Stimulated activated CD8-positive, alpha-beta memory T cell treated with anti-CD3 and anti-CD28 coated beads, Interleukin-4, amount 100 ng/mL, for 48 hours (primary cell): ENCODE measurements around the gene TMC3.

Experiments
- DNase-seq: peaks from one replicate; pipeline ENCODE4 v3.0.0-alpha.2; 2020

Gene TMC3

DNA sequence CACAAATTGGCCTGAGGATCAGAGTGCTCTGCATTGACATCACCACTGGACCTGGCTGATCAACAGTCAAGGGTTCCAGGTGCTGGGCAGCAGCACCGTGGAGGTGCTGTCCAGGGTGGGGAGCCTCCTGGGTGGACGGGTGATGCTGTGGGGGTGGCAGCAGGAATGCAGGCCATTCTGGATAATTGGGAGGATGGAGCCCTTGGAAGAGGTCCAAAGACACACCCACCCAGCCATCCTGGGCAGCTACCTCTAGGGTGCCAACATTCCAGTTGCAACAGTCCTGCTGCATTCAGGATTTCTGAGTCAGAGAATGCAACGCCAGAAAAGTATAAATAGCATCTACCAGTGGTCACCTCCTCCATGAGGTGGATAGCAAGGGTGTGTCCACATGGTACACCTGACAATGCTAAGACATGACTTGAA lies 76.9 kb downstream of the TMC3 start:
- no peak for DNase-seq

DNA sequence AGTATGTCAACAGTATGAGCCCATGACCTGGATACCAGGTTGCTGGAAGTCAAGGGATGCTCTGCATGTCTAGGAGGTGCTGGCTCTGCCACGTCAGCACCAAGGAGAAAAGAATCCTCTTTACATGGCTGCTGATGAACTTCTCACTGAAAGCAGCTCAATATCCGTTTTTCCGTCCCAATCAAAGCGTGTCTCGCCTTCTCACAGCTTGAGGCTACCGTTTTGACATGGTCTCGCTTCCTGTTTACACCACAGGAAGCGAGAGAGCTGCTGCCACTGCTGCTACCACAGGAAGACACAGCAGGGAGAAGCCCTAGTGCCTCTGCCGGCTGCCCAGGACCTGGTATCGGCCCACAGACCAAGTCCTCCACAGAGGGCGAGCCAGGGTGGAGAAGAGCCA lies 77.3 kb downstream of the TMC3 start:
- DNase-seq = peak; percentile 77

DNA sequence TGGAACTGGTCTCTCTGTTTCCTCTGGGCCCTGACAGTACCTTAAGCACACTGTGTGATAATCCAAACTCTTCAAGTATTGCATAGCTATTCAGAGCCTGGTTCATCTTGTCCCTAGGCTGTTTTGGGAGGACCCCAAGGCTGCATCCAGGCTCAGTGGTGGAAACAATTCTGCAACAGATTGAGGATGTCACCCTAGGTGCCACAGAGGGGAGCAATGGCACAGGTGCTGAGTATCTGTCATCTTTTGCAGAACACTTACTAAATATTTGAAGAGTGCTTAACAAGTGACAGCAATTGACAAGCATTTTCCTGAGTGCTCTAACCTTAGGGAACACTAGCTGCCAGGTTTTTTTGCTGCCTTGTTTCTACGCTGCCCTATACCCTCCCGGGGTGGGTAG lies 77.8 kb downstream of the TMC3 start:
- no peak for DNase-seq

DNA sequence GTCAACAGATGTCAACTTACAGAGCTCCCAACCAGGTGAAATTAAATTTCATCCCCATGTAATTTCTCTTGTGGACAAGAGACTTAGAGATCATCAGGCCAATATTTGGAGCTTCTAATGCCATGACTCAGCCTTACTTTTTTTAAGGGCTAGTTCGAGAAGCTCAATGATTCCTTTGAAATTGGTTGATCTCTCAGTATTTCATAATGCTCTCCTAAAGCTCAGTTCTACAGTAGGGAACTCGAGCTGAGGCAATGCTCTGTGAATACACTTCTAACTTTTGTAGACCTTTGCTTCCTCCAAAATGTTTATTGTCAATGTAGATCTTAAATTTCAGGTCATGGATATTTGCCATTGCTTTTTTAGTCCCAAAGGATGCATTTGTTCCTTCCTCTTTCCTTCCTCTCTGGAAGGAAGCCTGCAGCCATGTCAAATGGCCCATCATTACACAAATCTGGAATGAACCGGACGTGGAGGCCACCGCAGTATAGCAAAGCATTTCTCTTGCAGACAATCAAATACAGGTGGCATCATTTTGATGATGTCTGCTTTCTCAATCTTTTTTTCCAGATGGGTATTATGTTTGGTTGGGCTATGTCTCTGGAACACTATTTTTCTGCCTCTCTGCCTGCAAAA lies 78.4 kb downstream of the TMC3 start:
- no peak for DNase-seq

DNA sequence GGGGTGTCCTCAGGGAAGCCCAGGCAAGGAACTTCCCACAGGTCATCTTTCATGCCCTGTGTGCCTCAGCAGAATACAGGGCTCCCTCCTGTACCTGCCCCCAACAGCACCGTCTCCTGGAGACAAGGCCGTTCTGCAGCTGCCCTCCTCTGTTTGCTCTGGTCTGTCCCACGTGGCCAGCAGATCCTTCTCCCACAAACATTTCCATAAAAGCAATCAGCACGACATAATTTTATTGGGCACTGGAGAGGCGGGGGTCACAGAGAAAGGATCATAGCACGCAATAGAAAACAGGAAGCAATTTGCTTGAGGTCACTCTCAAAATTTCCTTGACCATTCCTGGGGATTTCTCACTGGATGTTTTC lies 79.5 kb downstream of the TMC3 start:
- DNase-seq = no peak

DNA sequence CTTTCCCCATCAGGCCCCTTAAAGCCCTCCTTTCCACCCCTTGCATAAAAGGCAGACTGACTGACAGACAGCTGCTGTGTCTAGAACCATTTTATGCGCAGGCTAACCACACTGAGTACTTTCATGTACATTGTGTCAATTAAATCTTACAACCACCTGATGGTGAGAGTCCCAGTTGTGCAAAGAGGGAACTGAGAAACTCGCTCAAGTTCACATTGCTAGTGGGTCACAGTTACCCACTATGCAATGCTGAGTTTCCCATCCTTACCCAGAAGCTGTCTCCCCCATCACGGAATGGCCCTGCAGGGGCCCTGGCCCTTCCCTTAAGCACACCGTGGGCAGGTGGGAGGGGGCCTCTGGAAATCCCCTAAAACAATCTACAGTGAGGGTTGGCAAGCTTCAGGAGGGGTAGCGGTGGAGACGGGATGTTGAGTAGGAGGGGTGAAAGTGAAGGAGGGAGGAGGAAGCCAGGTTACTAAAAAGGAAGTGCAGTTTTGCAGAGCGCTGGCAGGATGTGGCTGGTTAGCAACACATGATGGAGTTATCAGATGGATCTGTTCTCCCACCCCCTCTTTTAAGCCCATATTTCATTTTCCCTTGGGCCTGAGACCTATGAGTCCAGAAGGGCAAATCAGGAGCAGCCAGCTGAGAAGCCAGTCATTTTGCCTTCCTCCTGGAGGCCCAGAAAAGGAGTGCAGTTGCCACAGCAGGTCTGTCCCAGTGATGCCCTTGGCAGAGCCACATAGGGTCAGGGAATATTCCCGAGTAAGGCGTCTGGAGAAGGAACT lies 80.1 kb downstream of the TMC3 start:
- DNase-seq = peak; percentile 78

DNA sequence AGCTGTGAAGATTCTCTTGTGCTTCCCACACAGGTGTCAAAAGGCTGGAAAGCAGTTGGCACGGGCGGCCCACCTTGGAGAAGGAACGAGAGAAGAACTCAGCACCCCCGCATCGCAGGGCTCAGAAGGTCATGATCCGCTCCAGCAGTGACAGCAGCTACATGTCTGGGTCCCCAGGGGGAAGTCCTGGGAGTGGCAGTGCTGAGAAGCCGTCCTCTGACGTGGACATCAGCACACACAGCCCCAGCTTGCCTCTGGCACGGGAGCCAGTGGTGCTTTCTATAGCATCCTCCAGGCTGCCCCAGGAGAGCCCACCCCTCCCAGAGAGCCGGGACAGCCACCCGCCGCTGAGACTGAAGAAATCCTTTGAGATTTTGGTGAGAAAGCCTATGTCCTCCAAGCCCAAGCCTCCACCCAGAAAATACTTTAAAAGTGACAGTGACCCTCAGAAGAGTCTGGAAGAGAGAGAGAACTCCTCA lies 81.5 kb downstream of the TMC3 start:
- peak; percentile 61 for DNase-seq

DNA sequence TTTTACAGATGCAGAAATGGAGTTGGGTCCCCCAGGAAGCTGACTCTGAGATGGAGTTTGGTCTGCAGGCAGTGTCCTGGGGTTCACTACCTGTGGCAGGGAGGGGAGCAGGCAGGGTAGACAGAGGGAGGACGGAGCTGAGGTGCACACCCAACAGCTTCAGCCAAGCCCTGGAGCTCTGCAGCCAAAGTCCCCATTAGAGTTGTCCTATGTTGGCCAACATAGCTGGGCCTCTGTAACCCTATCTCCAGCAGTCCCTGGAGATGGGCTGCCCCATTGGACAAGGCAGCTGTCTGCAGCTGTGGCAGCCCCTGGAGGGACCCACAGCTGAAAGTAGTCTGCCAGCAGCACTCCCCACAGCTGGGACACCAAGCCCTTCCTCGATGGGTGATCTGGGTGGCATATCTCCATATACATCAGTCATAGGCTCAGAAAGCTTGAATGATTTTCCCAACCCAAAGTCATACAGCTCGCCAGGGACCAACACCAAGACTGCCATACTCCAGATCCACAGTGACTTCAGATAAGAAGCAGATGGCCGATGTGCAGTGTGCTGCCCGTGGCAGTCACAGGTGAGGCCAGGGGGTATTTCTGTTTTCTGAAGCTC lies 82.0 kb downstream of the TMC3 start:
- DNase-seq = no peak

DNA sequence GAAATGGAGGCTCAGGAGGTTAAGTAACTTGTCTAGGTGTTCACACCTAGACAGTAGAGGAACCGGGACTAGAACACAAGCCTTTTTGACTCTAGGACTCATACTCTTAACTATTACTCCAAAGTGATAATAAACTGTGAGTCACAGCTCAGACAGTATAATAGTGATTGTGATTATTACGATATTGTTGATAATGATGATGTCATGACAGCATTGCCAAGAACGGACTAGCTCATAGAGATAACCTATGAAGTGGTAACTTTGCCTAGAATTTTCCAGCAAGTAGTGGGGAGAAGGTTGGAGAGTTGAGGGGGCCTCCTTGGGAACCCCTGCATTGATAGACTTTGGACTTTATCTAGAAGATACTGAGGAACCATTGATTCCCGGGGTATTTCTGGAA lies 84.1 kb downstream of the TMC3 start:
- no peak for DNase-seq

DNA sequence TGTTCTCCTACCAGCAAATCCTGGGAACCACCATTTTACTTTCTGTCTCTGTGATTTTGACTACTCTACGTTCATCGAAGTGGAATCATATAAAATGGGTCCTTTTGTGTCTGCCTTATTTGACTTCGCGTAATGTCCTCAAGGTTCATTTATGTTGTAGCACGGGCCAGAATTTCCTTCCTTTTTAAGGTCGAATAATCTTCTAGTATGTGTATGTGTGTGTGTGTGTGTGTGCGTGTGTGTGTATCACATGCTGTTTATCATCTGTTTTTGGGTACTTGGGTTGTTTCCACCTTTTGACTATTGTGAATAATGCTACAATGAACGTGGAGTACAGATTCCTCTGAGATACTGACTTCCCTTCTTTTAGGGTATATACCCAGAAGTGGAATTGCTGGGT lies 85.4 kb downstream of the TMC3 start:
- DNase-seq = no peak

DNA sequence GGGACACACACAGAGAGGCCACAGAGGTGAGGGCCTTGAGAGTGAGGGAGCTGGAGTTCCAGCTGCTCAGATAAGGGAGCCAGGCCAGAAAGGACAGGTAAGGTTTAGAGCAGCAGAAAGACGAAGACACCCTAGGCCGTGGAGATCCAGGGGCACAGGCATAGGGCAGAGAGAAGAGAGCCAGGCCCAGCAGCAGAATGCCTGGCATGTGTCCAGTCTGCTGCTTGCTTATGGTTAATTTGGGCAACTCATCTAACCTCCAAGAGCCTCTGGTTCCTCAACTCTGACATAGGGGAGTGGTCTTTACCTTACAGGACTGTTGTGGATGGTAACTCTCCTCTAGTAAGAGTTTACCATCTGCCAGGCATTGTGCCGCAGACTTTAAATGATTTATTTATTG lies 86.0 kb downstream of the TMC3 start:
- no peak for DNase-seq

DNA sequence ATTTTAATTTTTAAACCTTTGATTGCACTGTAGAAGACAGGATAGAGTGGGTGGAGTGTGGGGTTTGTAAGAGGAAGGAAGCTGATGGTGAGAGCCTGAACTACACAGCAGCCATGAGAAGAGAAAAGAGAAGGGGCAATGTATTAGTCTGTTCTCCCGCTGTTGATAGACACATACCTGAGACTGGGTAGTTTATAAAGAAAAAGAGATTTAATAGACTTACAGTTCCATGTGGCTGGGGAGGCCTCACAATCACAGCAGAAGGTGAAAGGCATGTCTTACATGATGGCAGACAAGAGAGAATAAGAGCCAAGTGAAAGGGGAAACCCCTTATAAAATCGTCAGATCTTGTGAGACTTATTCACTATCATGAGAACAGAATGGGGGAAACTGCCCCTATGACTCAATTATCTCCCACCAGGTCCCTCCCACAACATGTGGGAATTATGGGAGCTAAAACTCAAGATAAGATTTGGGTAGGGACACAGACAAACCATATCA lies 87.3 kb downstream of the TMC3 start:
- no peak for DNase-seq

DNA sequence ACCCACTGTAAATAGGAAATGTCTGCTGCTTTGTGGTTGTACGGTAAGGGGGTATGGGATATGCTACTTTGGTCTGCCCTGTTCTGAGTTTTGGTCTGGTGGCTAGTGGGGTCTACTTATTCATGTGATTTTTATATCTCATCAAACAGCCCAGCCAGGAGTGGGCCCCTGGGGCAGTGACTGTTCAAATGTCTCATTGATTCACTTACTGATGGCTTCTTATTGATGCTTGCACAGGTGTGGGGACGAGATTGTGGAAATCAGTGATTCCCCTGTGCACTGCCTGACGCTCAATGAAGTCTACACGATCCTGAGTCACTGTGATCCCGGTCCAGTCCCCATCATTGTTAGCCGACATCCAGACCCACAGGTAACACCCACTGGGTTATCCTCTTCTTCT lies 88.6 kb downstream of the TMC3 start:
- no peak for DNase-seq

DNA sequence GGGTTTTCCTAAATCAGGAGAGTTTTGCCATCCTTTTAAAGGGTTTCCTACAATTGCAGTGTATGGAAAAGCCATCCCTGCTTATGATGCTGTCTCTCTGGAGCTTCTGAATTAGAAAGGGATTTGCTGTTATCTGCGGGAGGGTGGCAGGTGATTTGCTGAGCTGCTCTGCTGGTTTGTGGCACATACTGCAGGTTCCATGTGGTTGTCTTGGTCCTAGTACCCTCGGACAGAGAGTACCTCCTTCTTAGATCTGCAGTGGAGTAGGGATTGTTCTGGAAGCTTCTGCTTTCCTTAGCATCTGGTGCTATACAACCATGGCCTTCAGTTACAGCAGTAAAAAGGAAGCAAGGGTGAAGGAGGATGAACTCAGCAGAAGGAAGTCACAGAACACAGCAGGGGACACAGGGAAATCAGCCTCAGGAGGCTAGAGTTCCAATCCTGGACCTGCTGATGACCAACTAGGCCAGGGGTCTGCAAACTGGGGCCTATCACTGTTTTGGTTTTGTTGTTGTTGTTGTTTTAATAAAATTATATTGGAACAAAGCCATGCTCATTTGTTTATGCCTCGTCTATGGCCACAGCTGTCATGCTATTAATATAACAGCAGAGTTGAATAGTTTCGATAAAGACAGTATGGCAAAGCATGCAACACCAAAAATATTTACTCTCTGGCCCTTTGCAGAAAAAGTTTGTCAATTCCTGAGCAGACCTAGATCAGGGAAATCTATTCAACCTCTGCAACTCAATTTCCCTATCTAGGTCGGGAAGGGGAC lies 89.6 kb downstream of the TMC3 start:
- DNase-seq = peak; percentile 19

DNA sequence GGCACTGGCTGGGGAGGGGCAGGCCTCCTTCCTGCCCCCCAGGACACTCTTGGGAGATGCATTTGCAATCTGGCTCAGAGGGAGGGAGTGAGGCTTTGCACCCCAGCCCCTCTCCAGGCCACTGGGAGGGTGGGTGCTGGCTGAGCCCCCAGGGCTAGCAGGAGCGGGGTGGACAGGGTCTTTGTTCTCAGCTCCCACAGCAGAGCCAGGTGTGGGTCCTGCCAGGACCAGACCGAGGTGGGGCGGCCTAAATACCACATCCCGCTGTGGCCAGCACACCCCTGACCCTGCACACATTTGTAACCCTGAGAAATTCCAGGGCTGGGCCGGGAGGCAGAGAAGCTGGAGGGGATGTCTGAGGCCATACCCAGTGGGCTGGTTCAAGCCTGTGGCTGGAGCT lies 91.1 kb downstream of the TMC3 start:
- peak; percentile 10 for DNase-seq

DNA sequence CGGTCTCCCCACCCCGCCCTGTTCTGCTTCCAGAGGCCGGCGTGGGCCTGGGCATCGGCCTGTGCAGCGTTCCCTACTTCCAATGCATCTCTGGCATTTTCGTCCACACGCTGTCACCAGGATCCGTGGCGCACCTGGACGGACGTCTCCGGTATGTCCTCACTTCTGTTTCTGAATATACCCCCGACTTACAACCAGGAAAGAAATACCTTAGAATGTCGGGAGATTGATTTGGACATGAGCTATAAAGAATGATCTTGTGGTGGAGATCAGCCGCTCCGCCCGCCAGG lies 91.5 kb downstream of the TMC3 start:
- no peak for DNase-seq

DNA sequence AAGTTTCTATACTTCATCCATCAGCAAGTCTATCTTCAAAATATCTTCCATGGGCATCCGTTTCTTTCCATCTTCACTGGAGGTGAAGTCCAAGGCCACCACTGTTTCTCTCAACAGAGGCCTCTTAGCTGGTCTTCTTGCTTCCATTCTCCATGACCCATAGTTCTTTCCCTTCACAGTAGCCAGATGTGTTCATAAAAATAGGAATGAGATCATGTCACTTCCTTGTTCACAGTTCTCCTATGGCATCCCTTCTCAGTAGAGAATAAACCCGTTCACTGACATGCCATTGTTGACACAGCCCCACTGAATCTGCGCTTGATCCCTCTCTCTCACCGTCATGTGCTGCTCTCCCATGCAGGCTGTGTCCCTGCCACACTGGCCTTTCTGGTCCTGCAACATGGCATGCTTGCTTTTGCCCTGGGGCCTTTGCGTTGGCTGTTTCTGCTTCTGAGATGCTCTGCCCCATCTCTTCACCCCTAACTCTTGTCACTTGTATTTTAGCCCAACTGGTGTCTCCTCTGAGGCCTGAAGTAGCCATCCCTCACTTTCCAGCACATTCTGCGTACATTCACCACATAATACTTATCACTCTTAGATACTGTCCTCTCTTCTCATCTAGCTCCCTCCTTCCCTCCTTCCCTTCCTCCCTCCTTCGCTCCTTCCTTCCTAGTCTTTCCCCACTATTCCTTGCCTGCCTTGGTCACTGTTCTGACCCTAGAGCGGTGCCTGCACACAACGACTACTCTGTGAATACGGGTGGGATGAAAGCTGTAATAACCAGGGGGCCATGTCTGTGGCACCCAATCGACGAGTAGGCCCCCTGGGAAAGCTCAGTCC lies 92.0 kb downstream of the TMC3 start:
- DNase-seq = peak; percentile 19

DNA sequence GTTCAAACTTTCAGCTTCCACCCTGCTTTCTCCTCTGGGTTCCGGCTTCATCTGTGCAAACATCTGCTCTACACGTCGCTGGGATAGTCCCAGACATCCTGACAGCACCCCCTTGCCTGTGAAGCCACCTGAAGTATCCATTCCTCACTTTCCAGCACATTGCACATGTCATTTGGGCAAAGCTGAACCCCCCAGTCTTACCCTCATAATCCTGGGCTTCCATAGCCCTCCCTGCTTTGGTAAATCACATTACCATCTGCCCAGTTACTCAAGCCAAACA lies 92.6 kb downstream of the TMC3 start:
- no peak for DNase-seq
